HEK293T (cell line): Measurements from ENCODE around the gene ITPKB.

ENCODE experiments used
- ARNT ChIP-seq: fragments of 450-650 bp; IDR thresholded peaks from 2 replicates; pipeline ENCODE4 v1.6.1; 2017; ENCODE audit warnings: mild to moderate bottlenecking
- FOXK2 ChIP-seq: fragments of 450-650 bp; IDR thresholded peaks from 2 replicates; pipeline ENCODE4 v1.6.1; 2016; ENCODE audit warnings: mild to moderate bottlenecking

DNA sequence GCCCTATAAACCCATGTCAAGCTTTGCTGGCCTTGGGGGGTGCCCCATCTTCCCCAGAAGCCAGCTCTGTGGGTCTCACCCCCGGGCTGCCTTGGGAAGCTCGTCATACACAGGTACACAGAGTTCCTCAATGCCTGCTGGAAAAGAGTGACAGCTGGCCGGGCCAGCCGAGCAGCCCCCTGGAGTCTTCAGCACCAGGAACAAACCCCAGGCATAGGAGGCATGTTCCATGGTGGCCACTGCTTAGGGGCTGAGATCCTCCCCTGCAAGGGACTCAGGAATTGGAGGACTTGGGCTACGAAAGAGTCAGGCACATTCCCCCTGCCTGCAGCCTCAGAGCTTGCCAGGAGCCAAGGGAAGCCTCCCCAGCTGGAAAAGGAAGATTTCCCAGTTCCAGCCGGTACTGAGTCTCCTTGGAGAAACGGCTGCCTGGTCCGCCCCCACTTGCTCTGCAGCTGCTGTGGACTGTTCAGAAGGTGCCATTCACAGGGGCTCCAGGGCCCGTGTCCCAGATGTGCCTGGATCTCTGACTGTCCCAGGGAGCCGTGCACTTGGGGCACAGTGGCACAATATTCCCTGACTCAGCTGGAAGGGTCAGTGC, 101.0 kb downstream of the ITPKB start:
- TF ChIP-seq ARNT = no peak
- TF ChIP-seq FOXK2 = no peak
